Tibial nerve (tissue), 4 donors: Measurements from ENCODE around the gene TTC33. TPM values are rescaled to one million over a fixed set of nuclear protein-coding genes. Genes with fewer than 3 reads are reported as not detected.

Experiments
- DNase-seq, 2 donors: peaks; one replicate each; pipeline ENCODE4 v3.0.0-alpha.2; 2019; ENCODE audit warnings: low spot score in 2 of 2
- H3K27ac ChIP-seq, 4 donors: fragments of 200-600 bp; sonication (generic) in 3 of 4; one replicate each; pipeline ENCODE4 v1.5.1; 2017 to 2019; ENCODE audit warnings: mild to moderate bottlenecking in 1 of 4
- H3K27me3 ChIP-seq, 2 donors: fragments of 200-600 bp; sonication (generic) in 1 of 2; one replicate each; pipeline versions ENCODE4 v1.5.1 to v1.6.0; 2017 to 2019
- H3K36me3 ChIP-seq, 3 donors: fragments of 200-600 bp; sonication (generic); one replicate each; pipeline ENCODE4 v1.5.1; 2018 to 2019
- H3K4me1 ChIP-seq, 4 donors: fragments of 200-600 bp; sonication (generic) in 3 of 4; one replicate each; pipeline ENCODE4 v1.5.1; 2017 to 2019
- H3K4me3 ChIP-seq, 4 donors: fragments of 200-600 bp; sonication (generic) in 3 of 4; one replicate each; pipeline ENCODE4 v1.5.1; 2017 to 2019; ENCODE audit warnings: mild to moderate bottlenecking in 1 of 4, moderate library complexity in 1 of 4
- H3K9me3 ChIP-seq, 4 donors: fragments of 200-600 bp; sonication (generic) in 3 of 4; one replicate each; pipeline ENCODE4 v1.5.1; 2017 to 2019
- CTCF ChIP-seq, 5 experiments: fragments of 200-600 bp in 3 of 5; fragments of 450-650 bp in 2 of 5; sonication (generic) in 3 of 5; IDR thresholded peaks; one replicate each; pipeline ENCODE4 v1.5.1; 2016 to 2019; ENCODE audit warnings: antibody characterized with exemption in 5 of 5, mild to moderate bottlenecking in 3 of 5, moderate library complexity in 2 of 5
- EP300 ChIP-seq, 2 donors: sonication (generic); formaldehyde crosslinking; IDR thresholded peaks; one replicate each; pipeline ENCODE4 v1.6.1; 2017; ENCODE audit warnings: antibody characterized with exemption in 2 of 2, mild to moderate bottlenecking in 1 of 2
- POLR2A ChIP-seq, 2 donors: fragments of 450-650 bp; IDR thresholded peaks; one replicate each; pipeline ENCODE4 v1.6.1; 2017; ENCODE audit warnings: antibody characterized with exemption in 2 of 2, mild to moderate bottlenecking in 2 of 2, moderate library complexity in 2 of 2
- WGBS, 2 donors: methylation state at CpG; one replicate each; pipeline ENCODE4 v1.1.5; 2018; 5-methylcytosine and 5-hydroxymethylcytosine counted together
- total RNA-seq, 4 donors: library from RNA; depleted of rRNA; stranded (reverse); fragments of >200 nt; gene quantifications; one replicate each; pipeline ENCODE4 v1.1.0, GENCODE V29; 2016

TTC33 gene
- total RNA-seq, 4 donors from 2014 or later: 11.4 to 27.1 (median 19.9) TPM

- TF ChIP-seq CTCF (IDR thresholded peaks at IDR 0.05): no peak
- peak in 1 of 2 donors; percentile 23 for TF ChIP-seq EP300 (IDR thresholded peaks at IDR 0.05)
- TF ChIP-seq POLR2A (IDR thresholded peaks at IDR 0.05): no peak
- H3K4me3 ChIP-seq: no peak overlapping the region
- no peak overlapping the region for H3K27ac ChIP-seq
- WGBS, 2 donors: 73% methylated on average over 5 of the region's 5 CpGs
- no peak for DNase-seq
- no peaks in the 10 kb centered on the region for H3K36me3 ChIP-seq
- no peaks in the 10 kb centered on the region for H3K4me1 ChIP-seq
- H3K9me3 ChIP-seq: no peaks in the 10 kb centered on the region
- no peaks in the 10 kb centered on the region for H3K27me3 ChIP-seq
Observed at GRCh38 chr5:40616781-40617180, 139.0 kb downstream of the TTC33 start.

DNA sequence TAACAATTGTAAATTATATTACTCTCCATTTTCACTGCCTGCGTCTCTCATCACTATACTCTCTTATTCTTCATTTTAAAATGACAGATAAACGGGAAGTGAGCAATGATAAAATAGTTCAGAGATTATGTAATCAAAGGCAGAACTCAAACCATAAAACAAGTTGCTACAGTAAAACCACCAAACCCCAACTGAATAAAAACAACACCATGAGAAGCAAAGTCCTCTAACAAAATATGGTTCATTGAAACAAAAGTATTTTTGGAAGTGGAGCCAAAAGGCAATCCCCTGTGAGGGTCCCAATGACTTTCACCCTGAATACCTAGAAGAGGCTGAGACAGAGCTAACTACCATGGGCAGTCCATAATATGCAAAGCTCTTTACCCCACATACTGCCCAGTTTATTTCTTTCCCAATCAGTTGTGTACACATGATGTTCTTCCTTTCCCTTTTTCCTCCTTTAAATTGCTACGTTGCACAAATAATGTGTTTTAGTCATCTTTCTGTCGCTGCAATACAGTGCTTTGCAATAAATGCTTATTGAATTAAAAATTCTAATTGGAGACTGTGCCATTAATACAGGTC is 140.1 kb downstream of the TTC33 start:
- no peak for DNase-seq
- Histone ChIP-seq H3K4me1 (no peaks in the 10 kb centered on the region), H3K27ac (no peak overlapping the region), H3K4me3 (no peak overlapping the region), H3K36me3 (no peaks in the 10 kb centered on the region), H3K9me3 (no peaks in the 10 kb centered on the region), H3K27me3 (no peaks in the 10 kb centered on the region)
- WGBS, 2 donors: 49 to 59% methylated on average over 4 of the region's 4 CpGs
- TF ChIP-seq POLR2A (IDR thresholded peaks at IDR 0.05) (no peak), EP300 (IDR thresholded peaks at IDR 0.05) (peak in 1 of 2 donors; percentile 35)

GRCh38 chr5:40614923-40615585 is 140.7 kb downstream of the TTC33 start:
- H3K27me3 ChIP-seq: no peaks in the 10 kb centered on the region
- H3K4me1 ChIP-seq: no peaks in the 10 kb centered on the region
- TF ChIP-seq POLR2A (IDR thresholded peaks at IDR 0.05) (no peak), CTCF (IDR thresholded peaks at IDR 0.05) (no peak)
- H3K27ac ChIP-seq: no peak overlapping the region
- no peak overlapping the region for H3K4me3 ChIP-seq
- DNase-seq: no peak
- no peaks in the 10 kb centered on the region for H3K9me3 ChIP-seq
- H3K36me3 ChIP-seq: no peaks in the 10 kb centered on the region
- 44 to 46% methylated on average over 3 of the region's 3 CpGs for WGBS, 2 donors

DNA sequence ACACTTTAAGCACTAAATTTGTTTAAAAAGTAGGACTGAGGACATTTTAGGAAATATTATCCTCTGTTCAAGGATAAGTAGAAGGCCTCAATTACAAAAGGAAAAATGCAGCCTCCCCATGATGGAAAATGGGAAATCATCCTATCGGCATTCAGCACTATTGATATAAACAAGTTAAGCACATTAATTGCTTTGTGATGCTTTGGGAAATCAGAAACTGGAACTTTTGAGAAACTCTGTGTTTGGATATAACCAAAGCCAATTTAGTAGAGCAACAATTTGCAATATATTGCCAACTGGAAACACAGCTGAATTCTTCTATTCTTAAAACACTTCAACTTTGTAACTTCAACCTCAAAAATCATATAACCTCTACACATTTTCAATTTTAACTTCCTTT is 141.3 kb downstream of the TTC33 start:
- H3K27me3 ChIP-seq: no peaks in the 10 kb centered on the region
- no peaks in the 10 kb centered on the region for H3K9me3 ChIP-seq
- no peaks in the 10 kb centered on the region for H3K36me3 ChIP-seq
- no peak overlapping the region for H3K4me3 ChIP-seq
- DNase-seq: no peak
- peak overlapping the region in 1 of 4 donors; percentile 13 for H3K27ac ChIP-seq
- no peaks in the 10 kb centered on the region for H3K4me1 ChIP-seq
- TF ChIP-seq POLR2A (IDR thresholded peaks at IDR 0.05) (no peak), EP300 (IDR thresholded peaks at IDR 0.05) (no peak), CTCF (IDR thresholded peaks at IDR 0.05) (no peak)
- whole genome bisulfite sequencing, 2 donors: 66 to 73% methylated on average over 1 of the region's 1 CpG

DNA sequence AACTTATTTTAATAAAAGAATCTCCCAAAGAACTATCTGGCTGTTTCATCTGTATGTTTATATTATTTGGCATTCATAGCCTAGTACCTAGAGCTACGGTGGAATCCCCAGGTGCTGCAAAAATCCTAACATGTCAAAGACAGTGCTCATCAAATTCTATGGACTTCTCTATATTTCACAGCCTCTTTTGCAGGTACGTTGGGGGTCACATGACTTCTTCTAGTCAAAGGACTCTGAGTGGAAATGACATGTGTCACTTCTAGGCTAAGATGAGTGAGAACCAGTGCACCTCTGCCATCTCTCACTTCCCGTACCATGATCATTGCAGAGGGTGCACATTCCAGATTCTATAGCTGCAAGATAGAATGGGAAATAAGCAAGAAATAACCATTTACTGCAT is 148.6 kb downstream of the TTC33 start:
- no peaks in the 10 kb centered on the region for H3K27me3 ChIP-seq
- DNase-seq: no peak
- H3K9me3 ChIP-seq: no peaks in the 10 kb centered on the region
- WGBS, 2 donors: 82 to 89% methylated on average over 3 of the region's 3 CpGs
- H3K36me3 ChIP-seq: no peaks in the 10 kb centered on the region
- H3K4me3 ChIP-seq: no peak overlapping the region
- H3K4me1 ChIP-seq: peaks cover 0 to 8% (median 5%) of the 10 kb centered on the region in 4 donors
- no peak overlapping the region for H3K27ac ChIP-seq
- TF ChIP-seq POLR2A (IDR thresholded peaks at IDR 0.05) (no peak), CTCF (IDR thresholded peaks at IDR 0.05) (peak in 1 of 5 experiments; percentile 2), EP300 (IDR thresholded peaks at IDR 0.05) (no peak)
